ENCODE results near the gene FYN. TPM values are rescaled to one million over a fixed set of nuclear protein-coding genes. Genes with fewer than 3 reads are reported as not detected.

The FYN gene
- total RNA-seq, 1 donor: 106 TPM

DNA sequence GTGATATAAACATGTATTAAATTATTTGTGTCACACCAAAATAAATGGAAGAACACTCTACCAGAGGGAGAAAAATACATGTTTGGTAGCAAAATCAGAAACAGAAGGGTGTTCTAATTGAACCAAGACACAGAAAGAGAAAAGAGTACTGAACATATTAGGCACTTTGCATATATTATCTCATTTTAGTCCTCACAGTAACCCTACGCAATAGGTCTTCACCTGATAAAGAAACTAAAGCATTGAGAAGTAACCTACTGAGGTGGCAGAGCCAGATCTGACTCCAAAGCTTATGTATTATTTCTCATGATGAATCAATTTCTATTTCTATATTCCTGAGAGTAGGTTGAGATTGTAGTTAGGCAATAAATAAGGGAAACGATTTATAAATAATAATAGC, 77.7 kb downstream of the FYN start:
- no peaks in the 10 kb centered on the region for H3K36me3 ChIP-seq (ENCODE audit: insufficient read depth, low read length)
- H3K27ac ChIP-seq (ENCODE audit: low read depth, low read length): no peak overlapping the region
- H3K4me3 ChIP-seq (ENCODE audit: insufficient read depth, low read length): no peak overlapping the region
- no peak overlapping the region for H2AFZ ChIP-seq (ENCODE audit: low read length)
- peaks cover 76% of the 10 kb centered on the region for H3K79me2 ChIP-seq (ENCODE audit: insufficient read depth, low read length)
- H3K4me2 ChIP-seq (ENCODE audit: insufficient read depth, low read length): no peak overlapping the region
- no peaks in the 10 kb centered on the region for H3K9me3 ChIP-seq (ENCODE audit: low read depth, low read length)
- no peaks in the 10 kb centered on the region for H3K27me3 ChIP-seq (ENCODE audit: insufficient read depth, low read length)
- H4K20me1 ChIP-seq (ENCODE audit: insufficient read depth, low read length): no peaks in the 10 kb centered on the region
- H3K4me1 ChIP-seq (ENCODE audit: insufficient read depth, low read length): peaks cover 37% of the 10 kb centered on the region
- DNase-seq (ENCODE audit: insufficient read length, low spot score, missing footprints): no peak
- TF ChIP-seq, protein P1, sequence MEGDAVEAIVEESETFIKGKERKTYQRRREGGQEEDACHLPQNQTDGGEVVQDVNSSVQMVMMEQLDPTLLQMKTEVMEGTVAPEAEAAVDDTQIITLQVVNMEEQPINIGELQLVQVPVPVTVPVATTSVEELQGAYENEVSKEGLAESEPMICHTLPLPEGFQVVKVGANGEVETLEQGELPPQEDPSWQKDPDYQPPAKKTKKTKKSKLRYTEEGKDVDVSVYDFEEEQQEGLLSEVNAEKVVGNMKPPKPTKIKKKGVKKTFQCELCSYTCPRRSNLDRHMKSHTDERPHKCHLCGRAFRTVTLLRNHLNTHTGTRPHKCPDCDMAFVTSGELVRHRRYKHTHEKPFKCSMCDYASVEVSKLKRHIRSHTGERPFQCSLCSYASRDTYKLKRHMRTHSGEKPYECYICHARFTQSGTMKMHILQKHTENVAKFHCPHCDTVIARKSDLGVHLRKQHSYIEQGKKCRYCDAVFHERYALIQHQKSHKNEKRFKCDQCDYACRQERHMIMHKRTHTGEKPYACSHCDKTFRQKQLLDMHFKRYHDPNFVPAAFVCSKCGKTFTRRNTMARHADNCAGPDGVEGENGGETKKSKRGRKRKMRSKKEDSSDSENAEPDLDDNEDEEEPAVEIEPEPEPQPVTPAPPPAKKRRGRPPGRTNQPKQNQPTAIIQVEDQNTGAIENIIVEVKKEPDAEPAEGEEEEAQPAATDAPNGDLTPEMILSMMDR (IDR thresholded peaks at IDR 0.05; ENCODE audit: extremely low read depth, low read depth, low read length): no peak

DNA sequence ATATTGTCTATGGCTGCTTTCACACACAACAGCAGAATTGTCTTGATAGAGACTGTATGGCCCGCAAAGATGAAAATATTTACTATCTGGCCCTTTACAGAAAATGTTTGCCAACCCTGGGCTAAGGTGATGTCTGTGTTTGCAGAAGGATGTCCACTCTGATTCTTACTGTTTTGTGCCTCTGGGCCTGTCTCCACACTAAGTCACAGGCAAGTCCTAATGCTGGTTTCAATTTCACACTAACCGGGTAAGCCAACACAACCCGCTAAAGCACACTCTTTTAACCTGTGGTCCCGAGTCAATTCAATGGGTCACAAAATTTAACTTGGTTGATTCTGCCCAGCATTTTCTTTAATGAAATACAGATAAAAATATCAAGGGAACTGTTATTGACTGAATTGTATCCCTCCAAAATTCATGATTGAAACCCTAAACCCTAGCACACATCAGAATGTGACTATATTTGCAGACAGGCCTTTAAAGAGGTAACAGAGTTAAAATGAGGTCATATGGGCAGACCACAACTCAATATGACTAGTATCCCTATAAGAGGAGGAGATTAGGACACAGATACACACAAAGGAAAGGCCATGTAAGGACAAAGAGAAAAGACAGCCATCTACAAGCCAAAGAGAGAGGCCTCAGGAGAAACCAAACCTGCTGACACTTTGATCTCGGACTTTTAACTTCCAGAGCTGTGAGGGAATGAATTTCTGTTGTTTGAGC, 78.4 kb downstream of the FYN start:
- Histone ChIP-seq H3K27me3 (ENCODE audit: insufficient read depth, low read length) (no peaks in the 10 kb centered on the region), H3K9me3 (ENCODE audit: low read depth, low read length) (no peaks in the 10 kb centered on the region), H2AFZ (ENCODE audit: low read length) (no peak overlapping the region), H3K4me3 (ENCODE audit: insufficient read depth, low read length) (no peak overlapping the region), H3K36me3 (ENCODE audit: insufficient read depth, low read length) (no peaks in the 10 kb centered on the region), H4K20me1 (ENCODE audit: insufficient read depth, low read length) (no peaks in the 10 kb centered on the region), H3K4me2 (ENCODE audit: insufficient read depth, low read length) (no peak overlapping the region), H3K79me2 (ENCODE audit: insufficient read depth, low read length) (peaks cover 77% of the 10 kb centered on the region), H3K27ac (ENCODE audit: low read depth, low read length) (no peak overlapping the region), H3K4me1 (ENCODE audit: insufficient read depth, low read length) (peaks cover 31% of the 10 kb centered on the region)
- TF ChIP-seq, protein P1 (IDR thresholded peaks at IDR 0.05; ENCODE audit: extremely low read depth, low read depth, low read length): no peak
- DNase-seq (ENCODE audit: insufficient read length, low spot score, missing footprints): no peak

DNA sequence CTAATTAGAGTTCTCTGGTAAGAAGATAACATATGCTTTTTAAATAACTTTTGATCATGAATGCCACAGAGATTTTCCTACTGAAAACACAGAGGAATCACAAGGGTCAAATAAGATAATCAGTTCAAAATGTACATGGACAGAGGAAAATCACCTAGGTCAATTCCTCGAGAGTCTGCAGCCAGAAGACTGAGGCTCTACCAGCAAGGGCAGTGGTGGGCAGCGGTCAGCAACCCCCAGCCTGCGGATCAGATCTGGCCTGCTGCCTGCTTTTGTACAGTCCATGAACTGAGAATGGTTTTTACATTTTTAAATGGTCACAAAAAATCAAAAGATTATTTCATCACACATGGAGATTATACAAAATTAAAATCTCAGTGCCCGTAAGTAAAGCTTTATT, 79.0 kb downstream of the FYN start:
- H3K36me3 ChIP-seq (ENCODE audit: insufficient read depth, low read length): no peaks in the 10 kb centered on the region
- no peak for DNase-seq (ENCODE audit: insufficient read length, low spot score, missing footprints)
- no peaks in the 10 kb centered on the region for H3K9me3 ChIP-seq (ENCODE audit: low read depth, low read length)
- H3K27ac ChIP-seq (ENCODE audit: low read depth, low read length): no peak overlapping the region
- H3K4me1 ChIP-seq (ENCODE audit: insufficient read depth, low read length): peaks cover 26% of the 10 kb centered on the region
- no peak overlapping the region for H3K4me2 ChIP-seq (ENCODE audit: insufficient read depth, low read length)
- TF ChIP-seq, protein P1 (IDR thresholded peaks at IDR 0.05; ENCODE audit: extremely low read depth, low read depth, low read length): no peak
- H4K20me1 ChIP-seq (ENCODE audit: insufficient read depth, low read length): no peaks in the 10 kb centered on the region
- no peak overlapping the region for H3K4me3 ChIP-seq (ENCODE audit: insufficient read depth, low read length)
- peaks cover 75% of the 10 kb centered on the region for H3K79me2 ChIP-seq (ENCODE audit: insufficient read depth, low read length)
- H2AFZ ChIP-seq (ENCODE audit: low read length): no peak overlapping the region
- no peaks in the 10 kb centered on the region for H3K27me3 ChIP-seq (ENCODE audit: insufficient read depth, low read length)

DNA sequence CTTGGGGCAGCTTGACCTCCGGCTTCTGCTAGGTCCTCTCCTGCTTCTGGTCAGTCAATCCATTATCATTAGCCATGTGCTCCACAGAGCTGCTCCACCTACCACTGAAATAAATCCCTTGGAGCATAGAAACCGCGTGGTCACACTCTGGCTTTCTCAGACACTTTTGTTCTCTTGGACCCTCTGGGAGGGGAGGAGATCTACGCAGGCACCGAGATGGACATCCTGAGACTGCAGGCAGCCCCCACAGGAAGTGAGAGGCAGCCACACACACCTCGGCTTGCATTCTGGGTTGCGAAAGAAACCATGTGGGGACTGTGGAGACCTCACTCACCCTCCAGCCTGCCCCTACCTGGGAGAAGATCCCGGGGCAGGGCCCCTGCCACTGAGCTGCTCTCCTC, 79.5 kb downstream of the FYN start:
- TF ChIP-seq, protein P1 (IDR thresholded peaks at IDR 0.05; ENCODE audit: extremely low read depth, low read depth, low read length): no peak
- Histone ChIP-seq H3K4me2 (ENCODE audit: insufficient read depth, low read length) (no peak overlapping the region), H3K4me3 (ENCODE audit: insufficient read depth, low read length) (no peak overlapping the region), H3K27me3 (ENCODE audit: insufficient read depth, low read length) (no peaks in the 10 kb centered on the region), H3K36me3 (ENCODE audit: insufficient read depth, low read length) (no peaks in the 10 kb centered on the region), H3K9me3 (ENCODE audit: low read depth, low read length) (no peaks in the 10 kb centered on the region), H3K4me1 (ENCODE audit: insufficient read depth, low read length) (peaks cover 25% of the 10 kb centered on the region), H2AFZ (ENCODE audit: low read length) (no peak overlapping the region), H3K27ac (ENCODE audit: low read depth, low read length) (no peak overlapping the region), H4K20me1 (ENCODE audit: insufficient read depth, low read length) (peaks cover 5% of the 10 kb centered on the region), H3K79me2 (ENCODE audit: insufficient read depth, low read length) (peaks cover 76% of the 10 kb centered on the region)
- no peak for DNase-seq (ENCODE audit: insufficient read length, low spot score, missing footprints)
